Measurements from ENCODE around the gene OR2W1.

Gene OR2W1

GRCh38 chr6:29045075-29045474, at the start of gene OR2W1:
TSS of gene OR2W1 (minus strand) at chr6:29045175. CDS start at chr6:29045175, 0 bp downstream.
- no peak for DNase-seq (ENCODE audit: low read depth)
- no peak for TF ChIP-seq CTCF (conservative IDR thresholded peaks at IDR 0.05; ENCODE audit: control insufficient read depth, insufficient read depth, low read depth, low read length)
- no peak within 1 kb of the TSS for H3K4me3 ChIP-seq (ENCODE audit: control insufficient read depth, low read depth, low read length)

GRCh38 chr6:29092957-29093356, 48.0 kb upstream of the OR2W1 start:
- DNase-seq (ENCODE audit: low read depth): no peak
- no peak overlapping the region for H3K4me3 ChIP-seq (ENCODE audit: control insufficient read depth, low read depth, low read length)
- TF ChIP-seq CTCF (conservative IDR thresholded peaks at IDR 0.05; ENCODE audit: control insufficient read depth, insufficient read depth, low read depth, low read length): no peak

GRCh38 chr6:29087213-29087612, 42.2 kb upstream of the OR2W1 start, which contains the start of gene OR2B3:
TSS of gene OR2B3 (minus strand) at chr6:29087313. CDS start at chr6:29087248, 65 bp downstream.
- TF ChIP-seq CTCF (conservative IDR thresholded peaks at IDR 0.05; ENCODE audit: control insufficient read depth, insufficient read depth, low read depth, low read length): no peak
- H3K4me3 ChIP-seq (ENCODE audit: control insufficient read depth, low read depth, low read length): no peak within 1 kb of the TSS
- DNase-seq (ENCODE audit: low read depth): no peak

- TF ChIP-seq CTCF (conservative IDR thresholded peaks at IDR 0.05; ENCODE audit: control insufficient read depth, insufficient read depth, low read depth, low read length): no peak
- DNase-seq (ENCODE audit: low read depth): no peak
- H3K4me3 ChIP-seq (ENCODE audit: control insufficient read depth, low read depth, low read length): no peak overlapping the region
These were observed 37.5 kb upstream of the OR2W1 start for GRCh38 chr6:29082457-29082856.

GRCh38 chr6:29081312-29081711, 36.3 kb upstream of the OR2W1 start:
- DNase-seq (ENCODE audit: low read depth): no peak
- no peak for TF ChIP-seq CTCF (conservative IDR thresholded peaks at IDR 0.05; ENCODE audit: control insufficient read depth, insufficient read depth, low read depth, low read length)
- no peak overlapping the region for H3K4me3 ChIP-seq (ENCODE audit: control insufficient read depth, low read depth, low read length)

GRCh38 chr6:29079203-29079602, 34.2 kb upstream of the OR2W1 start:
- TF ChIP-seq CTCF (conservative IDR thresholded peaks at IDR 0.05; ENCODE audit: control insufficient read depth, insufficient read depth, low read depth, low read length): no peak
- DNase-seq (ENCODE audit: low read depth): no peak
- H3K4me3 ChIP-seq (ENCODE audit: control insufficient read depth, low read depth, low read length): no peak overlapping the region

All from fibroblast of mammary gland (primary cell).